OCI-LY7 (cell line): ENCODE data around the gene MFAP2. TPM values are rescaled to one million over a fixed set of nuclear protein-coding genes. Genes with fewer than 3 reads are reported as not detected.
"Not testable (repeated sequence)": the region's sequence is repeated elsewhere in the genome, so short reads cannot be mapped to it uniquely, and the experiment has no call there.

ENCODE experiments used
- BruUV-seq: library from RNA; stranded (reverse); fragments of 400-500 nt; replicated peaks from 2 replicates; lab custom pipeline; 2021; lab: Mats Ljungman, UMichigan
- CTCF ChIA-PET: fragments of 300-600 bp; sonication (Branson Sonifier 250); formaldehyde crosslinking; loops from one replicate; lab custom pipeline; 2022; ENCODE audit warnings: antibody characterized with exemption; ENCODE audit not compliant: unreplicated experiment; lab: Charles Lee
- POLR2A ChIA-PET: fragments of 300-600 bp; sonication (Branson Sonifier 250); formaldehyde crosslinking; loops from one replicate; lab custom pipeline; 2022; ENCODE audit warnings: antibody characterized with exemption; lab: Charles Lee
- DNase-seq: peaks from one replicate; pipeline ENCODE4 v3.0.0-alpha.2; 2015; ENCODE audit warnings: low spot score
- H2AFZ ChIP-seq: fragments of 200-600 bp; sonication (generic), shearing (Covaris generic); 2 replicates; pipeline ENCODE4 v1.6.1; 2014; ENCODE audit warnings: mild to moderate bottlenecking, antibody characterized with exemption, low read length, moderate library complexity
- H3K27ac ChIP-seq: fragments of 200-600 bp; sonication (generic); 2 replicates; pipeline ENCODE4 v1.5.1; 2014; ENCODE audit warnings: mixed run types, low read depth, mild to moderate bottlenecking, moderate library complexity, low read length, inconsistent platforms; ENCODE audit not compliant: poor library complexity, severe bottlenecking
- H3K36me3 ChIP-seq: fragments of 200-600 bp; sonication (generic); 2 replicates; pipeline ENCODE4 v1.6.1; 2014; ENCODE audit warnings: mild to moderate bottlenecking, antibody characterized with exemption, low read length, moderate library complexity, mixed read lengths; ENCODE audit not compliant: insufficient read depth
- H3K4me1 ChIP-seq: fragments of 200-600 bp; sonication (generic); 2 replicates; pipeline ENCODE4 v1.5.1; 2014; ENCODE audit warnings: mild to moderate bottlenecking, low read length; ENCODE audit not compliant: insufficient read depth, poor library complexity, severe bottlenecking
- H3K4me2 ChIP-seq: fragments of 200-600 bp; sonication (generic); 2 replicates; pipeline ENCODE4 v1.6.1; 2014; ENCODE audit warnings: mild to moderate bottlenecking, low read length
- H3K4me3 ChIP-seq: fragments of 200-600 bp; sonication (generic); 2 replicates; pipeline ENCODE4 v1.5.1; 2014; ENCODE audit warnings: mild to moderate bottlenecking, low read depth, low read length; ENCODE audit not compliant: poor library complexity, severe bottlenecking
- H3K79me2 ChIP-seq: fragments of 200-600 bp; sonication (generic); 2 replicates; pipeline ENCODE4 v1.6.1; 2016; ENCODE audit warnings: low read depth, mild to moderate bottlenecking, low read length, moderate library complexity, mixed read lengths; ENCODE audit not compliant: insufficient read depth
- H3K9me2 ChIP-seq: fragments of 200-600 bp; sonication (generic); 2 replicates; pipeline ENCODE4 v1.6.1; 2016; ENCODE audit warnings: mild to moderate bottlenecking, low read length, mixed read lengths; ENCODE audit not compliant: insufficient read depth
- H3K9me3 ChIP-seq: fragments of 200-600 bp; sonication (generic); 2 replicates; pipeline ENCODE4 v1.6.1; 2014; ENCODE audit warnings: mild to moderate bottlenecking, mixed run types, low read length, mixed read lengths
- H4K20me1 ChIP-seq: fragments of 200-600 bp; sonication (generic); 2 replicates; pipeline ENCODE4 v1.6.1; 2014; ENCODE audit warnings: mild to moderate bottlenecking, antibody characterized with exemption, low read length, moderate library complexity, mixed read lengths; ENCODE audit not compliant: insufficient read depth
- CTCF ChIP-seq: fragments of 200-600 bp; sonication (generic); conservative IDR thresholded peaks from 2 replicates; pipeline ENCODE4 v1.5.1; 2014; ENCODE audit warnings: mild to moderate bottlenecking, antibody characterized with exemption, low read length, moderate library complexity, mixed read lengths
- EZH2phosphoT487 ChIP-seq: fragments of 200-600 bp; sonication (generic); IDR thresholded peaks from 2 replicates; pipeline ENCODE4 v1.6.1; 2018; ENCODE audit warnings: low read depth, borderline replicate concordance, mild to moderate bottlenecking, mixed run types, antibody characterized with exemption, low read length, moderate library complexity, mixed read lengths
- intact Hi-C: fragments of 100-400 bp; cut with micrococcal nuclease; formaldehyde crosslinking; loops from one replicate; pipeline ENCODE4 v1.10.0; 2022; ENCODE audit not compliant: unreplicated experiment
- total RNA-seq, 2 experiments: library from RNA; depleted of rRNA in 1 of 2; stranded (reverse); fragments of >200 nt in 1 of 2; shearing (Covaris generic) in 1 of 2; gene quantifications; 2 replicates each; pipeline ENCODE4 v1.2.3, GENCODE V29; 2014 to 2022

MFAP2 gene
- total RNA-seq, 2 experiments from 2014 or later = not detected

GRCh38 chr1:16949026-16949425, 31.4 kb downstream of the MFAP2 start:
- H3K79me2 ChIP-seq, BruUV-seq, H4K20me1 ChIP-seq, H3K4me1 ChIP-seq, POLR2A ChIA-PET, H3K9me3 ChIP-seq, CTCF ChIA-PET, H3K9me2 ChIP-seq, intact Hi-C loops, H3K27ac ChIP-seq, DNase-seq, H3K4me3 ChIP-seq, H3K4me2 ChIP-seq, H3K36me3 ChIP-seq, H2AFZ ChIP-seq: not testable (repeated sequence)

DNA sequence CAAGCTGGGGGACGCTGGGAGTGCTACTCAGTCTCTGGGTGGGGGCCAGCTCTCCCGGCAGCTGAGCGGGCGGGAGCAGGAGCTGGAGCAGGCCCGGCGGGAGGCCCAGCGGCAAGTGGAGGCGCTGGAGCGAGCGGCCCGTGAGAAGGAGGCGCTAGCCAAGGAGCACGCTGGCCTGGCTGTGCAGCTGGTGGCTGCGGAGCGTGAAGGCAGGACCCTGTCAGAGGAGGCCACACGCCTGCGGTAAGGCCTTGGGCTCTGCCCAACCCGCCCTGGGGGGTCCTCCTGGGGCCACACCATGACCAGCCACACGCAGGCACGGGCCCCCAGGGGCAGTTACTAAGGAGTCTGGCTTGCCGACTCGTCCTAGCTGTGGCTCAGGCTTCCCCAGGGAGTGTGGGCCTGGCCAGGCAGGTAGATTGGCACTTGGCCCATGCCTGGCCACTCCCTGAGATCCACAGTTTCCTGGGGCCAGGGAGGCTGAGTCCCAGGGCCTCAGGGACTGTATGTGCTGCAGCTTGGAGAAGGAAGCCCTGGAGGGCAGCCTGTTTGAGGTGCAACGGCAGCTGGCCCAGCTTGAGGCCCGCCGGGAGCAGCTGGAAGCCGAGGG, 32.0 kb downstream of the MFAP2 start:
- H3K79me2 ChIP-seq, POLR2A ChIA-PET, BruUV-seq, H4K20me1 ChIP-seq, H3K4me3 ChIP-seq, H2AFZ ChIP-seq, H3K36me3 ChIP-seq, CTCF ChIA-PET, intact Hi-C loops, H3K4me2 ChIP-seq, H3K27ac ChIP-seq, H3K4me1 ChIP-seq, H3K9me3 ChIP-seq, H3K9me2 ChIP-seq: not testable (repeated sequence)
- DNase-seq = peak; percentile 12

DNA sequence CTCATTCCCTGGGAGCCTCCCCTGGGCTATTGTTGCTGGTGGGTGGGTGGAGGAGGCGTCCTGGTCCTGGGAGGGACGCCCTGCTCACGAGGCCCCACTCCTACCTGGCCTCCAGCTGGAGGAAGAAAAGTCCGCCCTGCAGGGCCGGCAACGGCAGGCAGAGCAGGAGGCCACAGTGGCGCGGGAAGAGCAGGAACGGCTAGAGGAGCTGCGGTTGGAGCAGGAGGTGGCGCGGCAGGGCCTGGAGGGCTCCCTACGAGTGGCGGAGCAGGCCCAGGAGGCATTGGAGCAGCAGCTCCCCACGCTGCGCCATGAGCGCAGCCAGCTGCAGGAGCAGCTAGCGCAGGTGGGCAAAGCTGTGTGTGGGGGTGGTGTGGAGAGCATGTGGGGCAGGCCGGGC, 33.8 kb downstream of the MFAP2 start:
- intact Hi-C loops = no loop called here
- TF ChIP-seq CTCF (no peak), EZH2phosphoT487 (no peak)
- Histone ChIP-seq H3K4me1 (no peaks in the 10 kb centered on the region), H3K27ac (no peak overlapping the region), H3K4me3 (no peak overlapping the region), H2AFZ (no peak overlapping the region), H3K79me2 (no peaks in the 10 kb centered on the region), H3K9me2 (no peaks in the 10 kb centered on the region), H4K20me1 (no peaks in the 10 kb centered on the region), H3K36me3 (peaks cover 12% of the 10 kb centered on the region; the same call in 1 of the 2 replicates), H3K9me3 (no peaks in the 10 kb centered on the region), H3K4me2 (no peak overlapping the region)
- CTCF ChIA-PET = no interaction called here
- POLR2A ChIA-PET = no interaction called here
- DNase-seq = no peak
- no TSS peak for BruUV-seq

GRCh38 chr1:16946185-16946584, 34.2 kb downstream of the MFAP2 start:
- H2AFZ ChIP-seq, H3K4me3 ChIP-seq, H3K4me1 ChIP-seq, POLR2A ChIA-PET, H4K20me1 ChIP-seq, DNase-seq, H3K4me2 ChIP-seq, CTCF ChIA-PET, H3K9me3 ChIP-seq, H3K27ac ChIP-seq, intact Hi-C loops, BruUV-seq, H3K79me2 ChIP-seq, H3K9me2 ChIP-seq: not testable (repeated sequence)
- H3K36me3 ChIP-seq = peaks cover 12% of the 10 kb centered on the region; the same call in 1 of the 2 replicates

GRCh38 chr1:16945512-16945911, 34.9 kb downstream of the MFAP2 start:
- BruUV-seq, H3K27ac ChIP-seq, H3K9me2 ChIP-seq, H3K4me3 ChIP-seq, H4K20me1 ChIP-seq, H3K79me2 ChIP-seq, H2AFZ ChIP-seq, POLR2A ChIA-PET, H3K9me3 ChIP-seq, intact Hi-C loops, DNase-seq, H3K4me1 ChIP-seq, H3K4me2 ChIP-seq: not testable (repeated sequence)
- CTCF ChIA-PET = interaction anchor here (0.8 kb wide), 1 partner anchor 15 kb away, joined by 3 read pairs; no protein-coding TSS in a partner anchor
- H3K36me3 ChIP-seq = peaks cover 12% of the 10 kb centered on the region; the same call in 1 of the 2 replicates
